GM18511 (cell line): Measurements from ENCODE around the gene SLC6A17.

ENCODE experiments used
- ATAC-seq: cut with Tn5 transposase; IDR thresholded peaks from one replicate; pipeline ENCODE4 v1.9.1; 2021; ENCODE audit warnings: mild to moderate bottlenecking, moderate library complexity; ENCODE audit not compliant: unreplicated experiment

Gene SLC6A17

DNA sequence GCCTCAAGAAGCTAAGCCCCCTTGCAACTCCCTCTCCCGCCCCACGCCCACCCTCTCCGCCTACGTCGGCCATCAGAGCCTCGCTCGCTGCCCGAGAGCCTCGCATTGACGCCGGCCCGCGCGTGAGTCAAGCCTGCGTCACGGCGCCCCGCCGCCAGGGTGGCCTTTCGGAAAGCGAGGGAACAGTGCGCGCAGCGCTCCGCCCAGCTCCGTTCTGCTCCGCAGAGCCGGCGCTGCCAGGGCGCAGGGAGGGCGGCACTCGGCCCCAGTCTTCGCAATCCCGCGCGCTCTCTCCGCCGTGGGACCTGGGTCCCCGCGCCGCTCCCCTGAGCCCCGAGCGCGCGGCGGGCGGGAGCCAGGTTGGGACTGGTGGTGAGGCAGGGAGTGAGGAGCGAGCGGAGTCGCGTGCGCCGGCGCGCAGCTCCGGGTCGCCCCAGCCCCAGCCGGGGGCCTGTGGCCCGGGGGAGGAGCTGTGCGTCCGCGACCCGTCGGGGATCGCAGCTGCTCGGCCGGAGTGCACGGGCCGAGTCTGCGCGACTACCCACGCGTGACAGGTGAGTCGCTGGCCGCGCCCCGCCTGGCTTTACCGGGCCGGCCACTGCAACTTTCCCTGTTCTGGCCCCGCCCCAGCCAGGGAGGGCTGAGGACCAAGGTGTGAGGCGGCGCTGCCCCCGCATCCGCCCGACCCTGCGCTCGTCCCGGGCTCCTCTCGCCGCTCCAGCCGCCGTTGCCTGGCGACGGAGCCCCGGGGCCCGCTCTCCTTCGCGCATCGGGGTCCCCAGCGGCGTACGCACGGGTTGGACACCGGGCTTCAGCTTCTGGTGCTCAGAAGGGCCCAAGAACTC is at the start of gene SLC6A17:
Gene SLC6A17 (plus strand): TSS at position 165 of the 845 bp plus-strand sequence. CDS start 16,436 bp downstream, outside the sequence.
- no peak for ATAC-seq

DNA sequence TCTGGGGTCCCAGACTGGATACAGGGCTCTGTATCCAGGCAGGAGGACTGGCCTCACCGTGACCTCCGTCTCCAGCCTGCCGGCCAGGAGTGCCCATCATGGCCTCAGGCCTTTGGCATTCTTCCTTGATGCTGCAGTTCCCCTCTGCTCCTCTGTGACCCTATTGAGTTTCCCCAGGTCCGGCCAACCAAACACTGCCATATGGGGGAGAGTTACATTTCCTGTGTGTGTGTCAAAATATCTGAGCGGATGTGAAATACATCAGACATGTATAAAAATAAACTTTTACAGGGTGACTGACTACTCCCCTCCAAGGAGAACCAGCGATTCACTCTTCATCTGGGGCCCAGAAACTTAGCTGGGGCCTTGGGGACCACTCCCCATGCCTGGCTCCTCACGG is 48.2 kb upstream of the SLC6A17 start:
- peak; percentile 68 for ATAC-seq

- ATAC-seq: peak; percentile 67
Measured at GRCh38 chr1:110106013-110106941, 44.0 kb upstream of the SLC6A17 start.

- no peak for ATAC-seq
Measured at GRCh38 chr1:110107867-110108469, 42.3 kb upstream of the SLC6A17 start.

DNA sequence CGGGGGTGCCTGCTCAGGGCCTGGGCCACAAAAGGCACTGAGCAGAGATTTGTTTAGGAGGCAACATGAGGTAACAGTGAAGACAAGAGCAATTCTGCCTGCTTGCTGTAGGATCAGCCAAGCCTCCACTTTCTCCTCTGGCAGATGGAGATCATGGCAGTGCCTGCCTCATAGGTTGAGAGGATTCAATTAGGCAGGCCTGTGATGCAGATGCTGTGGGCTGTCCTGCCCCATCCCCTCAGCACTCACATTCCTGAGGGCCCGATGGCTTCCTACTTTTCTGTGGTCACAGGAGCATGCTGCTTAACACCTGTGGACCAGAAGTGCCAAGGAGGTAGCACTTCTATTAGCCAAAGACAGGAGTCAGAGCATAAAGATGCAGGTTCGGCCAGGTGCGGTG is 39.2 kb upstream of the SLC6A17 start:
- ATAC-seq: no peak

DNA sequence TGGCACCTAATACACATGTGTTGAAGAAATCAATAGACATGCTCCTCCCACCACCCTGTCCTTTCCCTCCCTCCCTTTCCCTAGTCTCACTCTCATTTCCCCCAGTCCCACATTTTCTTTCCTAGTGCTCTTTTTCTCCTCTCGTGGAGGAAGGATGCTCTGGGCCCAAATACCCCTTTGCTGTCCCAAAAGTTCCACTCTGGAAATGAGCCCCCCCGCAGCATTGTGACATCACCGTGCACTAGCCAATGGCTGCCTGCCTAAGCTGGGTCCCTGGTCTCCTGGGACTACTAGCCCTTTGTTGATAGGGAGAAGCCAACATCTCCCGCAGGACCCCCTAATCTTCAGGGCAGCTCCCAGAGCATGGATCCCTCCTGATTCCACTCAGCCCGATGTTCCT is 38.2 kb upstream of the SLC6A17 start, which contains the start of gene UBL4B:
Gene UBL4B (plus strand): TSS at position 301 of the 400 bp plus-strand sequence. CDS start 92 bp downstream, at position 393.
- ATAC-seq: no peak

DNA sequence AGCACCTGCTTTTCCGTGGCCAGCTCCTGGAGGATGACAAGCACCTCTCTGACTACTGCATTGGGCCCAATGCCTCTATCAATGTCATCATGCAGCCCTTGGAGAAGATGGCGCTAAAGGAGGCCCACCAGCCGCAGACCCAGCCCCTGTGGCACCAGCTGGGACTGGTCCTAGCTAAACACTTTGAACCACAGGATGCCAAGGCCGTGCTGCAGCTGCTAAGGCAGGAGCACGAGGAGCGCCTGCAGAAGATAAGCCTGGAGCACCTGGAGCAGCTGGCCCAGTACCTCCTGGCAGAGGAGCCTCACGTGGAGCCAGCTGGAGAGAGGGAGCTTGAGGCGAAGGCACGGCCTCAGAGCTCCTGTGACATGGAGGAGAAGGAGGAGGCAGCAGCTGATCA is 37.6 kb upstream of the SLC6A17 start:
- no peak for ATAC-seq

DNA sequence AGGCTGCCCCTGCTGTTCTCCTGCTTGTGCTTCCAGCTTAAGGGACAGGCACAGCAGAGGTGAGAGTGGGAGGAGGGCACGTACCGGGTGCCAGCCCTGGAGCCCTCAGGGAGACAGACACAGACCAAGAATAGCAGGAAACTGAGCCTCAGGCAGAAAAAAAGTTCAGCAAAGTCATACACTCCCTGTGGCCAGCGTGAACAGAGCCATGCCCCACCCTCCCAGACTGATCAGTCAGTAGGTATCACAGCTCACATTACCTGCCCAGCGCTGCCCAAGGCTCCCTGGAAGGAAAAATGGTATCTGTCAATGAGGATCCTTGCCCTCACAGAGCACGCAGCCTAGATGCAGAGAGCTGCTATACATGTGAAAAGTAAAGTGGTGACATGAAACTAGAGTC is 36.7 kb upstream of the SLC6A17 start:
- no peak for ATAC-seq

- ATAC-seq: no peak
Measured at GRCh38 chr1:110114173-110114572, 36.1 kb upstream of the SLC6A17 start.

DNA sequence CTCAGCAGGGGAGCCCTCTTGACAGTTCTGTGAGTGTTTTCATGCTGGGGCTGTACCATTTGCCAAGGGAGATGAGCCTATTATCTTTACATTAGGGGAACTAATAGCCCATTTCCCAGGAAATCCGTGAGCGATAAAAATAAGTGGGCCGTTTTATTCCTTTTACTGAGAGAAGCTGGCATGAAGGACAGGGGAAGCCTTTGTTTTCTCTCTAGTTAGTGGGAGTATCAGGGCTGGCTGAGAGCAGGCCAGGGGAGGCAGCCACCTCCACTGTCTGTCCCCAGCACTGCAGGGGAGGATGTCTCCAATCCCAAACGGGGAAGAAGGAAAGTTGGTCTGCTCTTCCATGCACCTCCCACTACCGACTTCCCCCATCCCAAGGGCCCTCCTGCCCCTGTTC is 35.5 kb upstream of the SLC6A17 start:
- no peak for ATAC-seq

DNA sequence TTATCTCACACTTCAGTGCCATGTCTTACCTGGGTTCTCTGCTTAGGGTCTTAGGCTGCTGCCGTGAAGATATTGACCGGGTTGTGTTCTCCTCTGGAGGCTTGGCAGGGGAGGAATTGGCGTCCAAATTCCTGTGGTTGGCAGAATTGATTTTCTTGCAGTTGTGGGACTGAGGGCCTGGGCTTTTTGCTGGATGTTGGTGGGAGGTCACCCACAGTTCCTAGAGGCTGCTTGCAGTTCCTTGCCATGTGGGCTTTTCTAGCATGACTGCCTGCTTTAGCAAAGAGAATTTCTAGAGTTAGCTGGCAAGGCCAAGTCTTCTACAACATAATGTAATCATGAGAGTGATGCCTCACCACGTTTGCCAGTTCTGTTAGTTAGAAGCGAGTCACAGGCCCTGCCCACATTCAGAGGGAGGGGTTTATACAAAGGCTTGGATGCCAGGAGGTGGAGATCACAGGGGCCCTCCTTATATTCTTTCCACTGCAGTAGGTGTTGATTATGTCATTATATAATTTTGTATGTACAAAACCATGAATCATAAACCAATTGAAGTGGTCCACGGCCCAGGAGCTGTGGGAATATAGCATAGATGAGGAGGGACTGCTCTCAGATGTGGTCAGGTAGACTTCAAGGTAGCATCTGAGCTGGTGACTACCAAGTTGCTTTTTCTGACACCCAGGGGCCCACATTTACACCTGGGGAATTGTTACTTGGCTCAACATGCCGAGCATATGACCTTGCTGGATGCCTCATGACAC is 31.5 kb upstream of the SLC6A17 start:
- ATAC-seq: no peak

DNA sequence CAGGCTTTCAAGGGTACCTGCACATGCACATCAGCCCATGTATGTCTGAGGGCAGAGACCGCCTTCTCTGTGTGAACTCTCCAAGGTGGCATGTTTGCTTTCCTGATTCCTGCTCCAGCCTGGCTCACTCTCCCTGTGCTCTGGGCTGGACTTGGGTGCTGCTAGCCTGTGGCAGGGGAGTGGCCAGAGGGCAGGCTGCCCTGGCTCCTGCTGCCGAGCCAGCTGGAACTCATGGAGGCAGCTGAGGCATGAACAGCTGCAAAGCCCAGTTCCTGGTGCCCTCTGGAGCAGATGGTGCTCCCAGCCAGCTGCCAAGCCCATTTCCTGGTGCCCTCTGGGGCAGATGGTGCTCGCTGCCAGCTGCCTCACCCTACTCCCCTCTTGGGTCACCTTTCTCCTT is 30.5 kb upstream of the SLC6A17 start:
- ATAC-seq: no peak

GRCh38 chr1:110120960-110121561 is 29.2 kb upstream of the SLC6A17 start:
- no peak for ATAC-seq

- ATAC-seq: no peak
Measured at GRCh38 chr1:110123224-110123623, 27.1 kb upstream of the SLC6A17 start.

DNA sequence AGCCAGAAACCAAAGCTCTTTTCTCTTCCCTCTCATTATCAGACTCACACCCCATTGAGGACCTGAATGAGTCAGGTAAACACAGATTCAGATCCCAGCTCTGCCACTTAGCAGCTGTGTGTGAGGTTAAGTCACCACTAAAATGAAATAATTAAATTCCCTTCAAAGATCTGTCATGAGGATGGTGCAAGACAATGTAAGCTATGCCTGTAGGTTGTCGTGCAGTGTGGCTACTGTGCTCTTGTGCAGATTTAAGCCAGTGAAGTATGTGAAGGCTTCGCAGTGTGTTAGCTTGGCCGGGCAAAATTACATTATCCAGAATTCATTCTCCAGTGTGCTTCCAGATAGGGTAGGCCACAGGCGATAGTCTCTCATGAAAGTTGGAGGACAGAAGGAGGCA is 24.5 kb upstream of the SLC6A17 start:
- ATAC-seq: no peak

DNA sequence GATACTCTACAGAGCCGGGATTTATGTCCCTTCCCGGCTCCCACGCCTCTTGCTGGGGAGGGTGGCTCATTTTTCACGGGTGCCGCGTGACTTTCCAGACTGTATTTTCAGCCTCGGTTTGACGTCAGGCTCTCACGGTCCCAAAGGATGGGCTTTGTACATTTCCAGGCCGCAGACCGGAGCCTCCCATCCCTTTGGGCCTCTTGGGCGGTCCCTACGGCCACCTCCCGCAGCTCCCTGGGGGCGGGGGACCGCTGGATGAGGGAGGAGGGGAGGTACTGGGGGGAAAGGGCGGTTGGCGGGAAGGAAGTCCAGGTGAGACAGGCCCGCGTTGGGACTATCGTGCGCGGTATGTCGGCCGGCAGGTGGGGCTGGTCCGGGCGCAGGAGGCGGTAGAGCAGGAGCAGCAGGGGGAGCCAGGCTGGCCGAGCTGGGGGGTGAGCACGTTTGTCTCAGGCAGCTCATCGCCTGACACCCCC is 20.1 kb upstream of the SLC6A17 start:
- no peak for ATAC-seq

GRCh38 chr1:110130989-110131388 is 19.3 kb upstream of the SLC6A17 start:
- ATAC-seq: no peak

DNA sequence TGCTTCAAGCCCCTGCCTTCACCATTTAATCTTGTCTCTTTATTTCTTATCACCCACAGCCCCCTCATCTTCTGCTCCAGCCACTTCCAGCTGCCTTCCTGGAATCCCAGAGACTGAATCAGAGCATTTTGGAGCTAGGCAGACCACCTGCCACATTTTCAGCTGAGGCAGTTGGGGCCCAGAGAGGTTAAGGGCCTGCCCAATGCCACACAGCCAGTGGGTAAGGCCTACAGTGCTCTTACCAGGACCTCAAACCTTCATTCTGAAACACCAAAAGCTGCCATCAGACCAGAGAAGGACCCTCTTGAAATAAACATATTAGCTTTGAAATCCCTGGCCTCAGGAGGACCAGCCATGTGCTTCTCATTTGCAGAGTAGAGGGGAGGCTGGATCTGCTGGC is 17.6 kb upstream of the SLC6A17 start:
- no peak for ATAC-seq

- no peak for ATAC-seq
Measured at GRCh38 chr1:110133436-110133835, 16.9 kb upstream of the SLC6A17 start.

- no peak for ATAC-seq
Measured at GRCh38 chr1:110134050-110134595, 16.2 kb upstream of the SLC6A17 start.
